ENCODE data around the gene YJEFN3.

The YJEFN3 gene

DNA sequence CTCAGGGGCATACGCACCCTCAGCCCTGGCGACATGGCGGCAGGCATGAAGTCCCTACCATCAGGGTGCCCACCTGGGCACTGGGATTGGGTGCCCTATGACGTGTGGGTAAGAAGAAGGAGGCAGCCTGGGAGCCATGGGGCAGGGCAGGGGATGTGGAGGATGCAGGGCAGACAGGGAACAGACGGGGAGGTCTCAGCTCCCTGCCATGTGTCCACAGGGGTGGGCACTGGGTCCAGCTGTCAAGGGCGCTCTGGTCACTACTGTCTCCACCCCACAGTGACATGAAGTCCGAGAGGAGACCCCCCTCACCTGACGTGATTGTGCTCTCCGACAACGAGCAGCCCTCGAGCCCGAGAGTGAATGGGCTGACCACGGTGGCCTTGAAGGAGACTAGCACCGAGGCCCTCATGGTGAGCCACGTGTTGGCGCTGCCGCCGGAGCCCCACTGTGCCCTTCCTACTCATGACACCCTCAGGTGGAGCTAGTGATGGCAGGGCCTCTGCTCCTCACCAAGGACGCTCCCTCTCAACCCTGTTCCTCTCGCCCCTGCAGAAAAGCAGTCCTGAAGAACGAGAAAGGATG, 36.6 kb upstream of the YJEFN3 start:
- no peaks in the 10 kb centered on the region for H3K27me3 Mint-ChIP-seq
- H3K27ac Mint-ChIP-seq: no peak overlapping the region
- no peak for ATAC-seq
- no peak overlapping the region for H3K4me3 Mint-ChIP-seq
- H3K4me1 Mint-ChIP-seq: peaks cover 53% of the 10 kb centered on the region
- no peaks in the 10 kb centered on the region for H3K9me3 Mint-ChIP-seq
- DNase-seq: no peak

DNA sequence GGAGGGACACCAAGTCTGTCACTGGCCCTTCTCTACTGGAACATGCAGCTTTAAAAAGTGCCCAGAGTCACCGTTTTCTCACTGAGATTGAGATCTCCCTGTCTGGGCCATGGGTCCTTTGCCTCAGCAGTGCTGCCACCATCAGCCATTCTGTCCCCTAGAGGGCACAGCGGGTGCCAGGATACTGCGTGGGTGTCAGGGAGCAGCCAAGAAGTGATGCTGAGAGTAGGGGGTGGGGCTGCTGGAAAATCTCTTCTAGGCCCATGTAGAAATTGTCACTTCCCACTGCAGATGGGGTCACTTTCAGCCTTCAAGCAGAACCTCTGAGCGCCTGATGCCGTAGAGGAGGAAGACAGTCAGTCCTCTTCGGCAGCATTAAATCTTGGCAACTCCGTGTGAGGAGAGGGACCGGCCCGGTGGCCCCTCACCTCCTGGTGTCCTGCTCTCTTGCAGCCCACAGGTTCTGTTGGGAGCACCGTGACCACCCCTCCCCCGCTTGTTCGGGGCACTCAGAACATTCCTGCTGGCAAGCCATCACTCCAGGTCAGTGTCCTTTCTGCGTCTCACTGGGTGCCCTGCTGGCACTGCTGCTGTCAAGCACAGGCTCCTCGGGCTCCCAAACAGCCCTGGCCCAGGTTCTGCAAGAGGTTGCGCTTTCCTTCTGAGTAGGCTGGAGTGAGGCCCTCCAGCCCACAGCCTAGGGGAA, 34.7 kb upstream of the YJEFN3 start:
- Mint-ChIP-seq H3K9me3 (no peaks in the 10 kb centered on the region), H3K27ac (peak overlapping the region in 1 of 2 donors; percentile 46), H3K4me1 (peaks cover 34% of the 10 kb centered on the region), H3K4me3 (no peak overlapping the region), H3K27me3 (no peaks in the 10 kb centered on the region)
- no peak for ATAC-seq
- no peak for DNase-seq

DNA sequence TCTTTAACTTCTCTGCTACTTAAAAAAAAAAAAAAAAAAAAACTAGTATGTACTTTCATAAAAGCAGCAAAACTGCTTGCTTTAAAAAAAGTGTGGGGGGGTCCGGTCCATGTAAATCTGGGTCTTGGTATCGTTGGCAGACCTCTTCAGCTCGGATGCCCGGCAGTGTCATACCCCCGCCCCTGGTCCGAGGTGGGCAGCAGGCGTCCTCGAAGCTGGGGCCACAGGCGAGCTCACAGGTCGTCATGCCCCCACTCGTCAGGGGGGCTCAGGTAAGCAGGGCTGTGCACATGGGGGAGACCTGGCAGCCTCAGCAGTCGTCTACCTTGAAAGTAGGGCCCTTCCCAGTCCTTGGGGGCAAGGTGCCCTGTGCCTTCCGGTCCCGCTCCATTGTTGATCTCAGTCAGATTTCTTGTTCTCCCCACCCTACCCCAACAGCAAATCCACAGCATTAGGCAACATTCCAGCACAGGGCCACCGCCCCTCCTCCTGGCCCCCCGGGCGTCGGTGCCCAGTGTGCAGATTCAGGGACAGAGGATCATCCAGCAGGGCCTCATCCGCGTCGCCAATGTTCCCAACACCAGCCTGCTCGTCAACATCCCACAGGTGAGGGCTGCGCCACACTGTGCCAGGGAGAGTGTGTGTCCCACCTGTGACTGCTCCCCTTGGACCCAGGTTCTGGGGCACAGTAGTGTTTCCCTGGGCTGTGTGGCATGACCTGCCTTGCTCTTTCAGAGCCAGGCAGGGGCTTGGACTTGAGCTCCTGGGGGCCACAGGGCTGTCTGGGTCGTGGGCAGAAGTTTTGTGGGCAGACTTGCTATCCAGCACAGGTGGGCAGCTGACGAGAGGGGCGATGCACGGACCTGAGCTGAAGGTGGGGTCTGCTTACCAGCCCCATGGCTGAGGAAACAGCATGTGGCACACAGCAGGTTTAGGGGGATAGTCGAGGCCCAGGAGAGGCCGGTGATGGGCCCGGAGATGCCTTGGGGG, 32.8 kb upstream of the YJEFN3 start:
- no peak overlapping the region for H3K4me3 Mint-ChIP-seq
- H3K9me3 Mint-ChIP-seq: no peaks in the 10 kb centered on the region
- H3K27ac Mint-ChIP-seq: peak overlapping the region in 1 of 2 donors; percentile 89
- no peak for ATAC-seq
- DNase-seq: no peak
- no peaks in the 10 kb centered on the region for H3K27me3 Mint-ChIP-seq
- H3K4me1 Mint-ChIP-seq: peaks cover 16% of the 10 kb centered on the region

DNA sequence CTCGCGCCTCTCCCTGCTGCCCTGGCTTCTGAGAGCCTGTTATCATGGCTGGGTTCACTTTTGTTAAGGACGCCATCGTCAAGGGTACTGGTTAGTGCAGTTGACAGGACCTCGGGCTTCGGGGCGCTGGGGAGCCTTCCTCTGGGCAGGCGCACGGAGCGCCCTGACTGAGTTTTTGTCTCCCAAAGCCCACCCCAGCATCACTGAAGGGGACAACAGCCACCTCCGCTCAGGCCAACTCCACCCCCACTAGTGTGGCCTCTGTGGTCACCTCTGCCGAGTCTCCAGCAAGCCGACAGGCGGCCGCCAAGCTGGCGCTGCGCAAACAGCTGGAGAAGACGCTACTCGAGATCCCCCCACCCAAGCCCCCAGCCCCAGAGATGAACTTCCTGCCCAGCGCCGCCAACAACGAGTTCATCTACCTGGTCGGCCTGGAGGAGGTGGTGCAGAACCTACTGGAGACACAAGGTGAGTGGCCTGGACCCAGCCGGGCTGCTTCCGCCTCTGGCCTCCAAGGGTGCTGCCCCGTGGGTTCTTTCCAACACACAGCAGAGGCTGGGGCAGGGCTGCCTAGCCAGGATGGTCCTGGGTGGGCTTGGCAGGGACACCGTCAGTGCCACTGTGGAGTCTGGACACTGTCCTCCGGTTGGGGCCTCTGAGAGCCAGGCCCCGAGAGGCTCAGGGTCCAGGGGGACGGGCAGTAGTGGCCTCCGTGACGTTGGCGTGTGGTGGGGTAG, 30.3 kb upstream of the YJEFN3 start:
- H3K27me3 Mint-ChIP-seq: no peaks in the 10 kb centered on the region
- peaks cover 10% of the 10 kb centered on the region for H3K4me1 Mint-ChIP-seq
- DNase-seq (no peak), ATAC-seq (no peak)
- H3K4me3 Mint-ChIP-seq: no peak overlapping the region
- no peaks in the 10 kb centered on the region for H3K9me3 Mint-ChIP-seq
- H3K27ac Mint-ChIP-seq: peak overlapping the region in 1 of 2 donors; percentile 82

DNA sequence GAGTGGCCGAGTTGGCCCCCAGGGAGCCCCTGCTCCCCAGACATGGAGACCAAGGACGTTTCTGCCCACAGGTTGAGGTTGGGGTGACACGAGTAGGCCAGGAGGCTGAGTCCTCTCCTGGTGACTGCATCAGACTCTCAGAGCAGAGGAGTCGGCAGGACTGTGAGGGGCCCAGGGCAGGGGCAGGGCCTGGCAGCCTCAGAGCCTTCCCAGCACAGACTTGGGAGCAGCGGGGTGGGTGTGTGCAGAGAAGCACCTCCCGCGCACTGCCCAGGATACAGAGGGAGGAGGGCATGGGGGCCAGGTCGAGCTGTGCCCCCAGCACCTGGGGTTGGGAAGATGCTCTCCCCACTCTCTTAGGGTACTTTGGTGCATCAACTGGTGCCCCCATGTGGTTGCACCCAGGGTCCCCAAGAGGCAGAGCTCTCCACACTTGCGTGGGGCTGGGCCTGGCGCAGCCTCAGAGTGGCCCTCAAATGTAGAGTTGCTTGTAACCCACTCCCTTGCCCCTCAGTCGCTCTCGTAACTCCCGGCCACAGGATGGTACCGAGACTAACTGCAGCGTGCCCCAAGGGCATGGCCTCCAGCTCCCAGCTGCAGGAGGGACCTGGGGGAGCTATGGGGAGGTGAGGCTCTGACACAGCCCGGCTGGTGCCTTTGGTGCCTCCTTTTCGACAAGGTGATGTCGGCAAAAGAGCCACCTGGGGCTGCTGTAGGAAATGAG, 29.3 kb upstream of the YJEFN3 start:
- peak overlapping the region in 1 of 2 donors; percentile 59 for H3K27ac Mint-ChIP-seq
- no peak for DNase-seq
- H3K4me3 Mint-ChIP-seq: no peak overlapping the region
- no peaks in the 10 kb centered on the region for H3K27me3 Mint-ChIP-seq
- no peak for ATAC-seq
- H3K9me3 Mint-ChIP-seq: no peaks in the 10 kb centered on the region
- H3K4me1 Mint-ChIP-seq: peaks cover 4% of the 10 kb centered on the region

DNA sequence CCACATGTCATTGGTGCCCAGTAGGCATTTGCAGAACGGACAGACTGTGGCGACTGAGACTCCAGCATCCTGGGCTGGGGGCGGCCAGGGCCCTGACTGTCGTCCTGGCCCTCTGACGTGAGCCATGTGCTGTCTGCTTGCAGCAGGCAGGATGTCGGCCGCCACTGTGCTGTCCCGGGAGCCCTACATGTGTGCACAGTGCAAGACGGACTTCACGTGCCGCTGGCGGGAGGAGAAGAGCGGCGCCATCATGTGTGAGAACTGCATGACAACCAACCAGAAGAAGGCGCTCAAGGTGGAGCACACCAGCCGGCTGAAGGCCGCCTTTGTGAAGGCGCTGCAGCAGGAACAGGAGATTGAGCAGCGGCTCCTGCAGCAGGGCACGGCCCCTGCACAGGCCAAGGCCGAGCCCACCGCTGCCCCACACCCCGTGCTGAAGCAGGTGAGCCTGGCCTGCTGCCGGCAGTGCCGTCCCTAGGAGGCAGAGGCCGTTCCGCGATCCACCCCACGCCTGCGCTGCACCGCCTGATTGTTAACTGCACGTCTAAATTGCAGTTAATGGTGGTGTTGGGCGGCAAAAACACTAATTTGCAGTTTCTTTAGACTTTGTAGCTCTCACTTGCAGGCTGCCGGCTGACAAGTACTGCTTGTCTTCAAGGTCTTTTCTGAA, 27.6 kb upstream of the YJEFN3 start:
- H3K4me3 Mint-ChIP-seq: no peak overlapping the region
- no peak overlapping the region for H3K27ac Mint-ChIP-seq
- no peak for DNase-seq
- H3K27me3 Mint-ChIP-seq: no peaks in the 10 kb centered on the region
- H3K9me3 Mint-ChIP-seq: no peaks in the 10 kb centered on the region
- no peak for ATAC-seq
- H3K4me1 Mint-ChIP-seq: no peaks in the 10 kb centered on the region

DNA sequence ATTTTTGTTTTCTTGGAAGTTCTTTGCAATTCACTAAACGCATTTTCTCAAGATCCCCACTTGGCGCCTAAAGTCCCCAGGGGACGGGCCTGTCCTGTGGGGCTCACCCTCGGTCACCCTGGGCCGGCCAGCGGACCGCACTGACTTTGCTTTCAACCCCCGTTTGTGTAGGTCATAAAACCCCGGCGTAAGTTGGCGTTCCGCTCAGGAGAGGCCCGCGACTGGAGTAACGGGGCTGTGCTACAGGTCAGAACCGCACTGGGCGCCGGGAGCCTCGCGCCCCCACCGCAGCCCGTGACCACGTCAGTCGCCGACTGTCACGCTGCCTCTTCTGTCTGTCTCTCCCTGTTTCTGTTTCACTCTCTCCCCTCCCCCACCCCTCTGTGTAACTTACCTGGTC, 26.9 kb upstream of the YJEFN3 start:
- H3K4me1 Mint-ChIP-seq: no peaks in the 10 kb centered on the region
- no peak for ATAC-seq
- DNase-seq: no peak
- no peaks in the 10 kb centered on the region for H3K9me3 Mint-ChIP-seq
- no peak overlapping the region for H3K27ac Mint-ChIP-seq
- no peaks in the 10 kb centered on the region for H3K27me3 Mint-ChIP-seq
- no peak overlapping the region for H3K4me3 Mint-ChIP-seq

DNA sequence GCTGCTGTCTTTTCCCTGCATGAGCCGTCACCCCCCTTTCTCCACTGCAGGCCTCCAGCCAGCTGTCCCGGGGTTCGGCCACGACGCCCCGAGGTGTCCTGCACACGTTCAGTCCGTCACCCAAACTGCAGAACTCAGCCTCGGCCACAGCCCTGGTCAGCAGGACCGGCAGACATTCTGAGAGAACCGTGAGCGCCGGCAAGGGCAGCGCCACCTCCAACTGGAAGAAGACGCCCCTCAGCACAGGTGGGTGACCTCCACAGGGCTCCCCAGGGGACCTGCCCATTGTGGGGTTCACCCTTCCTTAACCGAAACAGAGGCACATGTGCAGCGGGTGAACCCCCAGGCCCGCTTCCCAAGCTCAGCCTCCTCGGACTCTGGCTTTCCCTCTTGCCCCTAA, 26.4 kb upstream of the YJEFN3 start:
- DNase-seq: no peak
- ATAC-seq: no peak
- Mint-ChIP-seq H3K27me3 (no peaks in the 10 kb centered on the region), H3K4me1 (no peaks in the 10 kb centered on the region), H3K9me3 (no peaks in the 10 kb centered on the region), H3K27ac (no peak overlapping the region), H3K4me3 (no peak overlapping the region)

DNA sequence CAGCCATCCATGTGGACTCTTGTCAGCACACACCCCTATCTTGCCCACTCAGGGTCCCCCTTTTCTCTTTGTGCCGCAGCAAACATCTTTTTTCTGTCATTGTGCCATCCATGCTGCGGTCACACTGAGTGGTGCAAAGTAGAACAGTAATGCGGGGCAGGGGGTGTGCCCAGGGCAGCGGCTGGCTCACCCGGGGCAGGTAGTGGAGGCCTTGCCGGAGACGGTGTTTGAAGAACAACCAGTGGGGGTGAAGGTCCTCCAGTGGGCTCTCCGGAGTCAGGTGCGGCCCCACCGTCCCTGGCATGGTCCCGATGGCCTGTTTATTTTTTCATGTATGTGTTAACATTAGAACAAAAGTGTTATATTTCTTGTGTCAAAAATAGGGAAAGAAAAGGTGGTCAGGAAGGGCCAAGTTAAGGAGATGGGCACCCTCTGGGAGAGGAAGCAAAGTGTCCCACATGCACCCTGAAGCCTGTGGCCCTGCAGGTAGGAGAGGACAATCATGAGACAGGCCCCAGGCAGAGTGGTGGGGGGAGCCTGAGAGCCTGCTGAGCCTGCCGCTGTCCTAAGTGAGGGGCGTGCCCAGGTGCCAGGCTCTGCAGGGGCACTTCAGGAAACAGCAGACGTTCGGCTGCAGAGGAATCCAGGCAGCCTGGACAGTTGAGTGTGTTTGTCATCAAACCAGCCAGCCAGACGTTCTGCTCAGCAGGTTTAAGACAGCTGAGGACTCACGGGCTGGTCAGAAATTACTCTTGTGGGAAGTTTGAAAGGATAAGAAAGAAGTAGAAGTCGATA, 25.7 kb upstream of the YJEFN3 start:
- DNase-seq (no peak), ATAC-seq (no peak)
- H3K27ac Mint-ChIP-seq: peak overlapping the region in 1 of 2 donors; percentile 66

DNA sequence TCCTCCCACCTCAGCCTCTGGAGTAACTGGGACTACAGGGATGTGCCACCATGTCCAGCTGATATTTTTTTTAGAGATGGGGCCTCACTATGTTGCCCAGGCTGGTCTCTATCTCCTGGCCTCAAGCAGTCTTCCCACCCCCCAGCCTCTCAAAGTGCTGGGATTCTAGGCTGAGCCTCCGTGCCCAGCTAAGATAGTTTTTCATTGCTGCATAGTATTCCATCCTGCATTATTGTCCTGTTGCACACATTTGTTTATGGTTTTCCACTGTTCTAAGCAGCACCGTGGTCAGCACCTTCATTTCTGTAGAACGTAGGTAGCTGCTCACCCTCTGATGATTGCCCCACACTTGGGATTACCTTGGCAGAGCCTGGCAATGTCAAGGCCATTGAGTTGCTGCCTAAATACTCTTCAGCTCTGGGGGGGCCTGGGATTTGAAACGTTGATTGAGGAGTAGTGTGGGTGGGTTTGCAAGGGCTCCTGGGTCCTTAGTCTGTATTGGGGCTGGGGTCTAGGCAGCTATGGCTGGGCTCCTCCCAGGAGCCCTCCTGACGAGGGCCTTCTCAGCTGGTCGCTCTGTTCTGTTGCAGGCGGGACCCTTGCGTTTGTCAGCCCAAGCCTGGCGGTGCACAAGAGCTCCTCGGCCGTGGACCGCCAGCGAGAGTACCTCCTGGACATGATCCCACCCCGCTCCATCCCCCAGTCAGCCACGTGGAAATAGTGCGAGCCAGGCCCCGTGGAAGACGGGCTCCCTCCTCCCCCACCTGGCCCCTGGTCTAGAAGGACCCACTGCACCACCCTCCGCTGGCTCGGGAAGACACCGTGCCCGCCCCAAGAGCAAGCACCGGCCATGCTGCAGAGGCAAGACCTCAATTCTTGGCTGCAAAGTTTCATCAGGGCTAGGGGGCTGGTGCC, 23.7 kb upstream of the YJEFN3 start:
- ATAC-seq (no peak), DNase-seq (no peak)
- H3K27ac Mint-ChIP-seq: no peak overlapping the region
- no peak overlapping the region for H3K4me3 Mint-ChIP-seq
- H3K9me3 Mint-ChIP-seq: no peaks in the 10 kb centered on the region
- no peaks in the 10 kb centered on the region for H3K27me3 Mint-ChIP-seq
- H3K4me1 Mint-ChIP-seq: no peaks in the 10 kb centered on the region

More for the DNA sequence above, 25.7 kb upstream of the YJEFN3 start:
- Mint-ChIP-seq H3K27me3 (no peaks in the 10 kb centered on the region), H3K4me3 (no peak overlapping the region), H3K4me1 (no peaks in the 10 kb centered on the region), H3K9me3 (no peaks in the 10 kb centered on the region)

DNA sequence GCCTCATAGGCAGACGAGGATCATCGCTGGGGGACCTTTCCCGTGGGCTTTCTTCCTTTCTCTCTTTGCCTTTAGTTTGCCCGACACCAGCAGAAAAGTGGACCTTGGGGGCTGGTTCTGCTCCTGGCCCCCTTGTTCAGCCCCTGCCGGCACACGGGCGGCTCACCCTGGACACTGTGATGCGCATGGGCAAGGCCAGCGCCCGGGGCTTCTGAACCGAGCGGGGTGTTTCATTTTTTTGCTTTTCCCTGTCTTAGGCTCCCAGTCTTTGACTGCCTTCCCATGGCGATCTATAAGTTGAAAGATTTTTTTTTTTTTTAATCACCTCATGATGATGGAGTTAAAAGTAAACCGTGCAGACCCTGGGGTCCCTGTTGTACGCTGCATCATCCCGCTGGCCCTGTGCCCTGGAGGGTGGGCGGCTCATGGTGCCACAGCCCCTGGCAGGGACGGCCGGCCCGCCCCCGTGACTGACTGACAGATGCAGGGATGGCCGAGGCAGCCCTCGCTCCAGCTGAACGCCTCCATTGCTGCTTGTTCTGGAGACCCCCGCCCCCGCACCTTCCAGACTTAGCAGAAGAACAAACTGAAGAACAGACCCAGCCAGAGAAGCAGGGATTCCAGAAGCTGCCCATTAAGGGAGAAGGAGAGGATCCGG, 22.9 kb upstream of the YJEFN3 start:
- Mint-ChIP-seq H3K9me3 (no peaks in the 10 kb centered on the region), H3K4me3 (no peak overlapping the region), H3K4me1 (no peaks in the 10 kb centered on the region), H3K27ac (peak overlapping the region in 1 of 2 donors; percentile 68), H3K27me3 (no peaks in the 10 kb centered on the region)
- ATAC-seq (no peak), DNase-seq (no peak)

DNA sequence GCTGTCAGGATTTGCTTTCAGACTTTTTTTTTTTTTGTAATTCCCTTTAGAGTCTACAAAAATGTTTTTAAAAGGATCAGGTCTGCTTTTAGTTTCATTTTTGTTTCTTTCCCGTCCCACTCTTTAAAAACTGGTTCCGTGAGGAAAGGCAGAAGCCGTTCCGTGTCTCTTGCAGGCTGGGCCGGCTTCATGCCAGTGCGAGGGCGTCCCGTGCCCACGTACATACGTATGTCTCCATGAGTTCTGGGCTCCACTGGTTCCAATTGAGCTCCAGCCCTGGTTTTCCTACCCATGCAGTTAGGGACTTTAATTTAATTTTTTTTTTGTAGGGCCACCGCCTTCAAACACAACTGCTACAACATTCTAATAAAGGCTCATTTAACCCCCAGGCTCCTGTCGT, 22.1 kb upstream of the YJEFN3 start:
- H3K27me3 Mint-ChIP-seq: no peaks in the 10 kb centered on the region
- no peak overlapping the region for H3K4me3 Mint-ChIP-seq
- H3K27ac Mint-ChIP-seq: peak overlapping the region in 1 of 2 donors; percentile 68
- no peaks in the 10 kb centered on the region for H3K9me3 Mint-ChIP-seq
- no peaks in the 10 kb centered on the region for H3K4me1 Mint-ChIP-seq
- no peak for DNase-seq
- no peak for ATAC-seq

DNA sequence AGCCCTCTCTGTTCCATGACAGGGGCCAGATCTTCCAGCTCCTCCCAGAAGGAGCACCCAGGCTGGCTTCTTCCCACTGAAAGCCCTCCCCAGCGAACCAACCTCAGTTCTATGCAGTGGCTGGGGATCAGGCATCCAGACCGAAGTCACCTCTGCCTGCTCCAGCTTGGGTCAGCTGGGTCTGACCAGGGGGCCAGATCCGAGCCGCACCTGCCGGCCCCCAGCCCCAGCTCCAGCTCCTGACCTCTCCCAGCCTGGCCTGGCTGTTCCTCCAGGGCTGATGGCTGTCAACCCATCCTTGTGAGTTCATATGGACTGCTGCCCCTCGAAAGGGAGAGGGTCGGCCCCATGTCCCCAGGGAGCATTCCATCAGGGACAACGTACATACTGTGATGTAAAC, 21.4 kb upstream of the YJEFN3 start:
- Mint-ChIP-seq H3K4me3 (no peak overlapping the region), H3K9me3 (no peaks in the 10 kb centered on the region), H3K27ac (no peak overlapping the region), H3K4me1 (no peaks in the 10 kb centered on the region), H3K27me3 (no peaks in the 10 kb centered on the region)
- ATAC-seq (no peak), DNase-seq (no peak)

Data from stimulated activated naive CD8-positive, alpha-beta T cell treated with anti-CD3 and anti-CD28 coated beads, Interleukin-15, amount 100 ng/mL, for 72 hours (primary cell).